NCI-H2196 (cell line): ENCODE results near the gene PPP1R16B.

Experiments
- DNase-seq: peaks from one replicate; lab custom pipeline; 2025; ENCODE audit not compliant: unreplicated experiment; lab: John Stamatoyannopoulos, UW

The PPP1R16B gene

GRCh38 chr20:38825901-38826625, 20.6 kb downstream of the PPP1R16B start:
- DNase-seq: peak; percentile 75

DNA sequence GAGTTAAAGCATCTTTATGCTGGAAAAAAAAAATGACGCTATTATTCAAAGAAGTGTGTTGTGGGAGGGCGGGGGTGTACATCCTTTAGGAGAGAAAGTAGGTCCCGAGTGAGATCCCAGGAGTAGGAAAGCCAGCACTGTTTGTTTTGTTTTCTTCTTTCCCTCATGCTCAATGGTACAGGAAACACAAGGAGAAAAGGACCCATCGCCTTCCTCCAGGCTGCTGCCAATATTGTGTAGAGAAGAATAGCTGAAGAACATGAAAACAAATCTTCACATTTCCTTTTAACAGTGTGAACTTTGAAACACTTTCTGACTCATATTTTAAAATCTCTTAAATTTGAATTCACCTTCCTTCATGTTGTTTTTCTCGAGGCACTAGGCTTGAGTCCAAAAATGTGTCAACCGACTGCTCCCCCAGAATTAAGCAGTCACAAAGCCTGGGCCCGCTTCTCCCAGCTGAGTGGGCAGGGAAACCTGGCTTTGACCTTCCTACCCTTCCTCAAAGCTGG, 22.3 kb downstream of the PPP1R16B start:
- no peak for DNase-seq

DNA sequence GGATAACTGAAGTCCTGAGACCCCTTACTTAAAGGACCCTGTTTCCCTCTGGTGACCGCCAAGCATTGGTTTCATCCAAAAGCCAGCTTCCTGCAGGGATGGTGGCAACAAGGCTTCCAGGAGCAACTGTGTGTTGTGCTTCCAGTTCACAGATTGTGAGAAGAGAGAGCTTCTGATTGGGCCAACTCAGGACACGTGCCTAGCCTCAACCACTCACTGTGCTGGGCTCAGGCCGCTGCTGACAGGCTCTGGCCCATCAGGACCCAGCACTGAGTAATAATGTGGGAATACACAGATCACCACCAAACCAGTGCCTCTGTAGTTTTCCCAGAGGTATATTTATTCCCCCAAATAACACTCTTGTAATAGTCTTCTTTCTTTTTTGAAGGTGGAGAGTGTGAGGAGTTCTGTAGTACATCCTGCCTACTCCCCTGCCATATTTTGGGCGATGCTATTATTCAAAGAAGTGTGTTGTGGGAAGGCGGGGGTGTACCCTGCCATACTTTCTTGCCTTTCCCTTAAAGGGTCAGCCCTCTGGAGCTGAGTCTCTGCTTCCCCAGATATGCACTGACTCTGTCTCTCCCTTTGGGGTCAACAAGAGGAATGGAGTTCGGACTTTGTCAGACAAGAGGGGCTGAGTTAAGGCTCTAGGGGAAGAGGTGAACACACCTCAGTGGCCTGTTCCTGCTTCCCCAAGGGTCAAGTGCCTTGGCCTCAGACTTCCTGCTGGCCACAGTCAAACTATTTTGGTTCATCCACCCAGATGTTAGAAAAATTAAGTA, 23.2 kb downstream of the PPP1R16B start:
- DNase-seq: no peak

GRCh38 chr20:38829296-38829875, 23.9 kb downstream of the PPP1R16B start:
- no peak for DNase-seq

DNA sequence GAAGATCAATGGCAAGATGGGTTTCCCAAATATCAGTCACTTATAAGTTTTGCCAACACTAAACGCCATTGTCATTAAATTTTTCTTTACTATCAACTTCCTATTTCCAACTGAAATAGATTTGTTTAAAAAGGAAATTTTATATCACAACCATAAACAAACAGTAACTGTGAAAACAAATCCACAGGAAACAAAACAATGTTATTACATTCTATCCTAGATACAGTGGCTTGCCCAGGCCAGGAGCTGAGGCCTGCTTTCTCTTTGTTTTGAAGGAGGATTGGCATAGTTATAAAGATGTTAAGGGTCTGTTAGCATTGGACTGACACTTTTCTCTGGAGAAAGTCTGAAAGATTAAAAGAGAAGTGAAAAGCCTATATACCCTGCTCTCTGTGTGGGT, 24.9 kb downstream of the PPP1R16B start:
- no peak for DNase-seq

DNA sequence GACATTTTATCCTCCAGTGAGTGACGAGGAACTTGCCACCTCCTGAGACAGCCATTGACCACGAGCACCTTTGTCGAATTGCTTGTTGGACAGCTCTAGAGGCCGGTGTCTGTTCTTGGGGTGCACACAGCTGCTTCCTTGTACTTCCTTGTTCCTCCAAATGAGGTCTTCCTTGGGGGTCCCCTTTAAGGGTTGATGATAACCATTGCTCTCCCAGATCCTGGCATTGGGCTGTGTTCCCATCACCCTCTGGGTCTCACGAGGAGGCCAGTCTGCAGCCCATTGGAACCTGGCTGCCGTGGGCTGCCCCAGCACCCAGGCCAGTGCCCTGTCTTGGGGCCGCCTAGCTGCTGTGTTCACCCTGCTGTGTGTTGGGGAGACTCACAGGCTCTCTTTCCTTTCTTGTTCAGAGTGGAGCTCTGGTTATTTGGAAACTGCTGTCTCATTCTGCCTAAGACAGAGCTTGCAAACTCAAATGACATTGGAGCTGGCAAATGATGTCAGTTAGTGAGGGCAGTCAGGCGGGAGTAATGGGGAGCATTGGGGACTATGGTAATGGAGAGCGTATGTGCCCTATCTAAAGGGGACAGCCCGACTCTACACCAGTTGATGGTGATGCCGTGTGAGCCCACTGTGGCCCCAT, 25.7 kb downstream of the PPP1R16B start:
- DNase-seq: no peak

DNA sequence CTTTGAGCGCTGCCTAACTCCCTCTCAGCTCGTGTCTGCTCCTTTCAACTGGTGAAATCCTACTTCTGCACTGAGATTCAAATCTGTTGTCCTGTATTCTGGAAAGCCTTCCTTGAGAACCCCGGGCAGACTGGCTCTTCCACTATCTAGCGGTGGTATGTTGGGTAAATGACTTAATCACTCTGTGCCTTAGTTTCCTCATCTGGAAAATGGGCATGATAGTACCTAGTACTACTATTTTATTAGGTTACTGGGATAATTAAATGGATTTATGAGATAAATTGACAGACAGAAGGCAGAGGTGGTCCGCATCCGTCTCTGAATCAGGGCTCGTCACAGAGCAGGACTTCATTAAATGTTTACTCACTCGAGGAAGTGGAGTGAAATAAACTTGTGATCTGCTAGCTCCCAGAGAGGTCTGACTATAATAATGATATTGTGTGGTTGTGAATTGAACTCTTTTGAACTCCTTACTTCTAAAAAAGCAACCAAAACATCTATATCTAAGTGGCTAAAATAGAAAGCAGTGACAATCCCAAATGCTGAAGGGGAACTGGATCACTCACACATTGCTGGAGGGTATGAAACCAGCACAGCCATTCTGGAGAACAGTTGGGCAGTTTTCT, 26.6 kb downstream of the PPP1R16B start:
- DNase-seq: no peak

- DNase-seq: no peak
Observed at GRCh38 chr20:38833154-38833856, 27.8 kb downstream of the PPP1R16B start.

DNA sequence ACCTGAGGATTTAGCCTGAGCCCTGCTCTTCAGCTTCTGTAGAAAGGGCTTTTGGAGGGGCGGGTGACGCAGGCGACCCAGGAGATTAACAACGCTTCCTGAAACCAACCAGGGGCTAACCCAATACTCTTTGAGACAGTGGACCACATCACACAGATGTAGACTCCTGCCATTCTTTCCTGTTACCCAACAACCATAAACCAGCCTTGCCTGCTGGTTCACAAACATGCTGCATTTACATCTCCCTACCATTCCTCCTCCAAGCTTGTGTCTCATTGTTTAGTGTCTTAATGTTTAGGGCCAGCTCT, 28.3 kb downstream of the PPP1R16B start:
- no peak for DNase-seq

DNA sequence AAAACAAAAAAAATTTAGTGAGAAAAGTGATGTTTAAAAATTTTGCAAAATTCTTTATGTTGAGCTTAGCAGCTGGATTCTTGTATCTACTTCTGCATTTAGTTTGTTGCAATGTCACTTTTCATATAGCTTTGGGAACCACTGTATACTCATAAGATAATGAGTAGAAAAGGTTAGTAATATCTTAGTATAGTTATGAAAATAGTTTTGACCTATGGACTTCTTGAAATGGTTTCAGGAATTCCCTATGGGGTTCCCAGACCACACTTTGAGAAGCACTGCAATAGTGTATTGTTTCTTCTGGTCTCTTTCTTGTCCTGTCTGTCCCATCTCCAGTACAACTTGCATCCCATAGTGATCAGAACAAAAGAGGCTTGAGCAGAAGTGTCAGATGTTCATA, 29.4 kb downstream of the PPP1R16B start:
- no peak for DNase-seq

DNA sequence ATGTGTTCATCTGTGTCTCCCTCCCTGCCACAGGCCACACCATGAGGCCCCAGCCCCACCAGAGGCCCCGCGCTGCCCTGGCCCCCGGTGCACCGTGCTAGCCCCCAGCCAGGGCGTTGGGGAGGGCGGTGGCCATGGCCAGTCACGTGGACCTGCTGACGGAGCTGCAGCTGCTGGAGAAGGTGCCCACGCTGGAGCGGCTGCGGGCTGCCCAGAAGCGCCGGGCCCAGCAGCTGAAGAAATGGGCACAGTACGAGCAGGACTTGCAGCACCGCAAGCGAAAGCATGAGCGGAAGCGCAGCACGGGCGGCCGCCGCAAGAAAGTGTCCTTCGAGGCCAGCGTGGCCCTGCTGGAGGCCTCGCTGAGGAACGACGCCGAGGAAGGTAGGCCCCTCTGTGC, 30.3 kb downstream of the PPP1R16B start:
- DNase-seq: no peak

- no peak for DNase-seq
Observed at GRCh38 chr20:38836991-38837390, 31.5 kb downstream of the PPP1R16B start.

DNA sequence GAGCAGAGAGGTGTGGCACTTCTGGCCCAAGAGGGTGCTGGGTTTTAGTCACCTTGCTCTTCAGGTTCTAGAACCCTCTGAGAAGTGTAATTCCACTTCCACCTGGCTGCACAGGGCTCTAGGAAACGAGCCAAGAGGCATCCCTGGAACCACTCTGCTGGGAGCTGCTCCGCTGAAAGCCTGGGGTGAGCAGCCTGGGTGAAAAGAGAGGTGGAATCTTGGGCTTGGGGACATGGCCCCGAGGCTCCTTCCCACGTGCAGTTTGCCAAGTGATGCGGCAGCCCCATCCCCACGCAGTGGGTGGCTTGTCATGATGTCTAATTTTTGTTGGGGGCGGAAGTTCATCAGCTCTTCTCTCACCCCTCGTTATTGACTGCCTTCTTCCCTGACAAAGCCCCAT, 32.8 kb downstream of the PPP1R16B start:
- DNase-seq: no peak

DNA sequence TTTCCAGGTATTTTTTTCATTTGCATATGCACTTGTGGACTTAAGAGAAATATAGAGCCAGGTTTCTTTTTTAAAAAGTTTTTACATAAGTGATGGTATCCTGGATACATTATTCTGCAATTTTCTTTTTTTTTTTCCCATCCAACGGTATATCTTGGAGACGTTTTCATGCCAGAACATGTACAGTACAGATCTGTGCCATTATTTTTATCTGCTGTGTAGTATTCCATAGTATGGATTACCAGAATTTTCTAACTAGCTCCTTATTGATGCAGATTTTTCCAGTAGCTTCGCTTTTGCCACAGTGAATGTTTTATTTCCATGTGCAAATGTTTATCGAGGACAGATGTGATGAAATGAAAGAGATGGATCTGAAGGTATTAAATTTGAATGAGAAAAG, 34.1 kb downstream of the PPP1R16B start:
- no peak for DNase-seq

DNA sequence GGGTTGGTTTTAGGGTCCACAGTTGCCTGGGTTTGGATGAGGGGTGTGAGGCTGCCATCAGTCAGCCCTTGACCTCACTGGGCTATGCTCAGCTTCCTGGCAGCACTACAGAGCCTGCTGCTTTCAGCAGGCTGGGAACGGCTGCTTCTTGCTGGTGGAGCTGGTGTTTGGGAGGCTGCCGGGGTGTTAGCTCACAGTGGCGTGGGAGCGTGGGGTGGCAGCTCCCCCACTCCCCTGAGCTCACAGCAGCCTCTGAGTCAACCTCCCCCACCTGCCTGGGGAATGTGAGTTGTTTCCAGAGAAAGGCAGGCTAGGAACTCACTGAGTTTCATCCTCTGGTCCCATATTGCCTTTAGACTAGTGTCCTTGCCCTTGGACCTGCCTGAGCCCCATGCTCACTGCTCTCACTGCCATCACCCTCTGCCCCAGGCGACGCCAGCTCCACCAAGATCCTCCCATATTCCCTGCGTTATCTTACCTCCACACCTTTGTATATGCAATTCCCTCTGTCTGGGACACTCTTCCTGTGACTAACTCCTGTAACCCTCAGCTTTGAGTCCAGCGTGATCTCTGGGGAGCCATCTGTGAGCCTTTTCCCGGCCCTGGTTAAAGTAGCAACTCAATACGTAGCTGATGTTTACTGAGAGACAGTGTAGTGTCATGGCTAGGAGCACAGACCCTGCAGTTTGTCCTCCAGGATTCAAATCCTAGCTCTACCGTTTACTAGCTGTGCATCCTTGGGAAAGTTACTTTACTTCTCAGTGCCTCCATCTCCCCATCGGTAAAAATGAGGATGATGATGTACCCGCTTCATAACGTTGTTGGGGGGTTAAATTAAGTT, 34.8 kb downstream of the PPP1R16B start:
- DNase-seq: no peak

DNA sequence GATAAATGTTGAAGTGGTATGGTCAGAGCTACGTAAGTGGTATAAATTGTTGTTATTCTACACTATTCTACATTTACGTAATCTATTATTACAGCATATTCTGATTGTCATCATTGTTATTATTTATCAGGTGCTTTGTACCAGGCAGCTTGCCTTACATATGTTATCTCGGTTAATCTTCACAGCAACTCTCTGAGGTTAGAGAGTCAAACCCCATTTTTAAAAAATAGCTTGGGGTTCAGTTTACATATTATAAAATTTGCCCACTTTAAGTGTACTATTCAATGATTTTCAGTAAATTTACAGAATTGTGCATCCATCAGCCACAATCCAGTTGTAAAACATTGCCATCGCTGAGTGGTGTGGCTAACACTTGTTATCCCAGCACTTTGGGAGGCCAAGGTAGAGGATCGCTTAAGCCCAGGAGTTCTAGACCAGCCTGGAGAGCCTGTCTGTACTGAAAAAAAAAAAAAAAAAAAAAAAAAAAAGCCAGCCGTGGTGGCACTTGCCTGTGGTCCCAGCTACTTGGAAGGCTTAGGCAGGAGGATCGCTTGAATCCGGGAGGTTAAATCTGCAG, 35.5 kb downstream of the PPP1R16B start:
- no peak for DNase-seq

DNA sequence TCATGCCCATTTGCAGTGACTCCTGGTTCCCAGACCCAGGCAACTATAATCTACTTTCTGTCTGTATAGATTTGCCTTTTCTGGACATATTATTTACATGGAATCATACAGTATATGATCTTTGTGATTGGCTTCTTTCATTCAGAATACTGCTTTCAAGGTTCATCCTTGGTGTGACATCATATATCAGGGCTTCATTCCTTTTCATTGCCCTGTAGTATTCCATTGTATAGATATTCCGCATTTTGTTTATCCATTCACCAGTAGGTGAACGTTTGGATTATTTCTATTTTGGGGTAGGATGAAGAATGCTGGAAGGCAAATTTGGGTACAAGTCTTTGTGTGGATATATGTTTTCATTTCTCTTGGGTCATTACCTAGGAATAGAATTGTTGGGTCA, 36.1 kb downstream of the PPP1R16B start:
- no peak for DNase-seq

DNA sequence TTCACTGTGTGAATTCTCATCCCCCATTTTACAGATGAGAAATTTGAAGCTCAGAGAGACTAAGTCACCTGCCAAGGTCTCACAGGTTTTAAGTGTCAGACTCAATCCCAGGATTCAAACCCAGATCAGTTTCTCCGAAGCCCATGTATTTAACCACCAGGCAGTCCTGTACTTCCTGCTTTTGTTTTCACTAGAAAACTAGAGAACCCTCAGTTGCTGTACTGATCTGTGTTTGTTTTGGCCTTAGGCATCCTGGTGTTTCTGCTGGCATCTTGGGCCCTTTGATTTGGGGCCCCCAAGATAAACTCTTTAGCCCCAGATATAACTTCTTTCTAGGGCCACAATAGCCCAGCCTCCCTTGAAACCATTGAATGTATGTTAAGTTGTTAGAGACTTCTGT, 36.5 kb downstream of the PPP1R16B start:
- DNase-seq: no peak

GRCh38 chr20:38842558-38842981, 37.1 kb downstream of the PPP1R16B start:
- DNase-seq: no peak
